Ovary (tissue), 3 donors: ENCODE measurements around the gene WDR49.

Experiments used
- EP300 ChIP-seq: sonication (generic); formaldehyde crosslinking; IDR thresholded peaks from one replicate; pipeline ENCODE4 v1.6.1; 2017; ENCODE audit warnings: antibody characterized with exemption
- POLR2A ChIP-seq: fragments of 450-650 bp; IDR thresholded peaks from one replicate; pipeline ENCODE4 v1.6.1; 2017; ENCODE audit warnings: antibody characterized with exemption, mild to moderate bottlenecking, moderate library complexity
- TF ChIP-seq, protein P1 (sequence below), 3 donors: fragments of 450-650 bp in 2 of 3; fragments of 200-600 bp in 1 of 3; IDR thresholded peaks; one replicate each; pipeline versions ENCODE4 v1.5.1 to v1.8.0; 2016 to 2022; ENCODE audit warnings: antibody characterized with exemption in 3 of 3, mild to moderate bottlenecking in 1 of 3
- donor health status: DM: no; HTN: no; CAD: no.

DNA sequence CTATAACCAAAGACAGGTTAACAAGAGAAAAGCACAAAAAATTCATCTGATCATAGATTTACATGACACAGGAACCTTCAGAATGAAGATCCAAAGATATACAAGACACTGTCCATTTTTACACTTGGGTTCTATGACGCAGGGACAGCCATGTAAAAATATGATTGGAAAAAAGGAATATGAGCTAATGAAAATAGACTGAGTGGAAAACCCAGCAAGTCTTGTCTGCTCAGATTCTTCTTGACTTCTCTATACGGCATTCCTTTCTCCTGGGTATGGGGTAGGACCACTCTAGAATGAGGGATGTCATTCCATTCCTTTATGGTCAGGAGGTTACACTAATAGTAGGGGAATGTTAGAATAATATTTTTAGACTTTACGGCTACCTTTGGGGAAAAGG lies 46.9 kb downstream of the WDR49 start:
- TF ChIP-seq POLR2A (no peak), EP300 (no peak)
- TF ChIP-seq, protein P1, sequence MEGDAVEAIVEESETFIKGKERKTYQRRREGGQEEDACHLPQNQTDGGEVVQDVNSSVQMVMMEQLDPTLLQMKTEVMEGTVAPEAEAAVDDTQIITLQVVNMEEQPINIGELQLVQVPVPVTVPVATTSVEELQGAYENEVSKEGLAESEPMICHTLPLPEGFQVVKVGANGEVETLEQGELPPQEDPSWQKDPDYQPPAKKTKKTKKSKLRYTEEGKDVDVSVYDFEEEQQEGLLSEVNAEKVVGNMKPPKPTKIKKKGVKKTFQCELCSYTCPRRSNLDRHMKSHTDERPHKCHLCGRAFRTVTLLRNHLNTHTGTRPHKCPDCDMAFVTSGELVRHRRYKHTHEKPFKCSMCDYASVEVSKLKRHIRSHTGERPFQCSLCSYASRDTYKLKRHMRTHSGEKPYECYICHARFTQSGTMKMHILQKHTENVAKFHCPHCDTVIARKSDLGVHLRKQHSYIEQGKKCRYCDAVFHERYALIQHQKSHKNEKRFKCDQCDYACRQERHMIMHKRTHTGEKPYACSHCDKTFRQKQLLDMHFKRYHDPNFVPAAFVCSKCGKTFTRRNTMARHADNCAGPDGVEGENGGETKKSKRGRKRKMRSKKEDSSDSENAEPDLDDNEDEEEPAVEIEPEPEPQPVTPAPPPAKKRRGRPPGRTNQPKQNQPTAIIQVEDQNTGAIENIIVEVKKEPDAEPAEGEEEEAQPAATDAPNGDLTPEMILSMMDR (IDR thresholded peaks at IDR 0.05) = no peak
